K562 (cell line): ENCODE data around the gene PTGR3.

Experiments
- CHD2 ChIP-seq: IDR thresholded peaks from 2 replicates; pipeline ENCODE4 v1.6.1; 2011; ENCODE audit warnings: low read depth, low read length
- ELF4 ChIP-seq: fragments of 450-650 bp; formaldehyde crosslinking; IDR thresholded peaks from 2 replicates; pipeline ENCODE4 v1.4.0; 2022; ENCODE audit warnings: missing genetic modification characterization
- EP300 ChIP-seq: IDR thresholded peaks from 2 replicates; pipeline ENCODE4 v1.6.1; 2012; ENCODE audit warnings: low read length, improper control_type of control experiment
- ETV5 ChIP-seq: sonication (generic); formaldehyde crosslinking; IDR thresholded peaks from 2 replicates; pipeline ENCODE4 v1.4.0; 2020; ENCODE audit warnings: low read depth, mild to moderate bottlenecking, missing genetic modification reagents
- POLR2A ChIP-seq: fragments of 450-650 bp; conservative IDR thresholded peaks from 2 replicates; pipeline ENCODE4 v1.6.1; 2016
- POLR2AphosphoS5 ChIP-seq: IDR thresholded peaks from 2 replicates; pipeline ENCODE4 v1.6.1; 2011; ENCODE audit warnings: mild to moderate bottlenecking, low read depth, low read length, moderate library complexity; ENCODE audit not compliant: control insufficient read depth, insufficient read depth
- SREBF2 ChIP-seq: sonication (generic); formaldehyde crosslinking; IDR thresholded peaks from 2 replicates; pipeline ENCODE4 v1.4.0; 2020; ENCODE audit warnings: mild to moderate bottlenecking, missing genetic modification reagents
- ZBTB7A ChIP-seq: IDR thresholded peaks from 2 replicates; pipeline ENCODE4 v1.6.1; 2011; ENCODE audit warnings: low read depth, mild to moderate bottlenecking, low read length, moderate library complexity, borderline replicate concordance; ENCODE audit not compliant: control insufficient read depth
- TF ChIP-seq, protein P1 (sequence below): fragments of 250-450 bp; sonication (Bioruptor Pico); IDR thresholded peaks from 2 replicates; pipeline ENCODE4 v1.5.0; 2020; ENCODE audit warnings: mild to moderate bottlenecking
- TF ChIP-seq, protein P2 (sequence below): fragments of 250-450 bp; sonication (Bioruptor Pico); IDR thresholded peaks from 2 replicates; pipeline ENCODE4 v1.5.0; 2022; ENCODE audit warnings: mild to moderate bottlenecking
- TF ChIP-seq, protein P3 (sequence below), 3 experiments: IDR thresholded peaks in 2 of 3; conservative IDR thresholded peaks in 1 of 3; 2 replicates each; pipeline ENCODE4 v1.5.1; 2011 to 2012; ENCODE audit warnings: low read length in 3 of 3, mild to moderate bottlenecking in 3 of 3, control low read depth in 2 of 3, improper control_type of control experiment in 1 of 3, inconsistent platforms in 1 of 3, low read depth in 1 of 3, mixed read lengths in 1 of 3, moderate library complexity in 1 of 3; ENCODE audit not compliant: insufficient read depth in 2 of 3

DNA sequence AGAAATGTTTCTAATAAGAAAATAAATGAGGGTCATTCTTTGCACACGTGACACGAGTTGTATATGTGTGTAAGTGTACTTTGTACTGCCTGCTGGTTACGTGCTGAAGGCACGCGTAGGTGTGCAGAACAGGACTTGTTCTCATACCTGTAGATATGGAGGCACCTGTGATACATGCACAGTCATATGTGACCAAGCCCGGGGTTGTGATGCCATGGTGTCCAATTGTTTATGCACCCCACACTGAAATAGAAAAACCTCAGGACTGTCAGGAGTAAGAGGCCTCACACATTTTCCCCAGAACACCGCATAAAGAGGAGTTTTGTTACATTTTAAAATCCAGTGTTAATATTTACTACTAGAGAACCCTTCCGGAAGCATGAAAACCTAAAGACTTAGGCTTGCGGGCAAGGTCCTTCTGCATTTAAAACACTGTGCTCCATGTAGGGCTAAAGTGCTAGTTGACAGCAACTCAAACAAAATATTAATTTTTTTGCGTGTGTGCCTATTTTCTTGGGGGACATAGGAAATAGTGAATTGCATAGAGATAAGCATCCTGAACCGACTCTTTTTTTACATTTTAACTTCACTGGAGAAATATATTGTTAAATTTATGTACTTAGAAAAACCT lies 10.9 kb upstream of the PTGR3 start:
- TF ChIP-seq, protein P1, sequence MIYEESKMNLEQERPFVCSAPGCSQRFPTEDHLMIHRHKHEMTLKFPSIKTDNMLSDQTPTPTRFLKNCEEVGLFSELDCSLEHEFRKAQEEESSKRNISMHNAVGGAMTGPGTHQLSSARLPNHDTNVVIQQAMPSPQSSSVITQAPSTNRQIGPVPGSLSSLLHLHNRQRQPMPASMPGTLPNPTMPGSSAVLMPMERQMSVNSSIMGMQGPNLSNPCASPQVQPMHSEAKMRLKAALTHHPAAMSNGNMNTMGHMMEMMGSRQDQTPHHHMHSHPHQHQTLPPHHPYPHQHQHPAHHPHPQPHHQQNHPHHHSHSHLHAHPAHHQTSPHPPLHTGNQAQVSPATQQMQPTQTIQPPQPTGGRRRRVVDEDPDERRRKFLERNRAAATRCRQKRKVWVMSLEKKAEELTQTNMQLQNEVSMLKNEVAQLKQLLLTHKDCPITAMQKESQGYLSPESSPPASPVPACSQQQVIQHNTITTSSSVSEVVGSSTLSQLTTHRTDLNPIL (CRISPR knock-in tag) = no peak
- TF ChIP-seq POLR2A (no peak), POLR2AphosphoS5 (no peak), CHD2 (no peak), SREBF2 (CRISPR knock-in tag) (no peak), ELF4 (CRISPR knock-in tag) (no peak), EP300 (no peak), ETV5 (CRISPR knock-in tag) (no peak), ZBTB7A (no peak)
- TF ChIP-seq, protein P2, sequence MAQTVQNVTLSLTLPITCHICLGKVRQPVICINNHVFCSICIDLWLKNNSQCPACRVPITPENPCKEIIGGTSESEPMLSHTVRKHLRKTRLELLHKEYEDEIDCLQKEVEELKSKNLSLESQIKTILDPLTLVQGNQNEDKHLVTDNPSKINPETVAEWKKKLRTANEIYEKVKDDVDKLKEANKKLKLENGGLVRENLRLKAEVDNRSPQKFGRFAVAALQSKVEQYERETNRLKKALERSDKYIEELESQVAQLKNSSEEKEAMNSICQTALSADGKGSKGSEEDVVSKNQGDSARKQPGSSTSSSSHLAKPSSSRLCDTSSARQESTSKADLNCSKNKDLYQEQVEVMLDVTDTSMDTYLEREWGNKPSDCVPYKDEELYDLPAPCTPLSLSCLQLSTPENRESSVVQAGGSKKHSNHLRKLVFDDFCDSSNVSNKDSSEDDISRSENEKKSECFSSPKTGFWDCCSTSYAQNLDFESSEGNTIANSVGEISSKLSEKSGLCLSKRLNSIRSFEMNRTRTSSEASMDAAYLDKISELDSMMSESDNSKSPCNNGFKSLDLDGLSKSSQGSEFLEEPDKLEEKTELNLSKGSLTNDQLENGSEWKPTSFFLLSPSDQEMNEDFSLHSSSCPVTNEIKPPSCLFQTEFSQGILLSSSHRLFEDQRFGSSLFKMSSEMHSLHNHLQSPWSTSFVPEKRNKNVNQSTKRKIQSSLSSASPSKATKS = no peak
- TF ChIP-seq, protein P3, sequence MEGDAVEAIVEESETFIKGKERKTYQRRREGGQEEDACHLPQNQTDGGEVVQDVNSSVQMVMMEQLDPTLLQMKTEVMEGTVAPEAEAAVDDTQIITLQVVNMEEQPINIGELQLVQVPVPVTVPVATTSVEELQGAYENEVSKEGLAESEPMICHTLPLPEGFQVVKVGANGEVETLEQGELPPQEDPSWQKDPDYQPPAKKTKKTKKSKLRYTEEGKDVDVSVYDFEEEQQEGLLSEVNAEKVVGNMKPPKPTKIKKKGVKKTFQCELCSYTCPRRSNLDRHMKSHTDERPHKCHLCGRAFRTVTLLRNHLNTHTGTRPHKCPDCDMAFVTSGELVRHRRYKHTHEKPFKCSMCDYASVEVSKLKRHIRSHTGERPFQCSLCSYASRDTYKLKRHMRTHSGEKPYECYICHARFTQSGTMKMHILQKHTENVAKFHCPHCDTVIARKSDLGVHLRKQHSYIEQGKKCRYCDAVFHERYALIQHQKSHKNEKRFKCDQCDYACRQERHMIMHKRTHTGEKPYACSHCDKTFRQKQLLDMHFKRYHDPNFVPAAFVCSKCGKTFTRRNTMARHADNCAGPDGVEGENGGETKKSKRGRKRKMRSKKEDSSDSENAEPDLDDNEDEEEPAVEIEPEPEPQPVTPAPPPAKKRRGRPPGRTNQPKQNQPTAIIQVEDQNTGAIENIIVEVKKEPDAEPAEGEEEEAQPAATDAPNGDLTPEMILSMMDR (IDR thresholded peaks at IDR 0.05 in 2 of 3, conservative IDR thresholded peaks at IDR 0.05 in 1 of 3; ENCODE audit: insufficient read depth in 2 of 3, low read depth in 1 of 3, low read length in 3 of 3) = no peak
